Suprapubic skin (tissue), 4 donors: Measurements from ENCODE around the gene ENPP7.

Experiments
- CTCF ChIP-seq, 2 donors: fragments of 200-600 bp in 1 of 2; fragments of 450-650 bp in 1 of 2; sonication (generic) in 1 of 2; IDR thresholded peaks; one replicate each; pipeline ENCODE4 v1.5.1; 2016 to 2019; ENCODE audit warnings: antibody characterized with exemption in 2 of 2, mild to moderate bottlenecking in 1 of 2, moderate library complexity in 1 of 2
- POLR2A ChIP-seq, 2 donors: fragments of 450-650 bp; IDR thresholded peaks; one replicate each; pipeline ENCODE4 v1.6.1; 2017; ENCODE audit warnings: antibody characterized with exemption in 2 of 2, mild to moderate bottlenecking in 2 of 2, moderate library complexity in 2 of 2
- POLR2AphosphoS5 ChIP-seq, 3 donors: sonication (generic); formaldehyde crosslinking; IDR thresholded peaks; one replicate each; pipeline ENCODE4 v1.6.1; 2017; ENCODE audit warnings: antibody characterized with exemption in 3 of 3

- TF ChIP-seq CTCF (IDR thresholded peaks at IDR 0.05) = no peak
- no peak for TF ChIP-seq POLR2A (IDR thresholded peaks at IDR 0.05)
- TF ChIP-seq POLR2AphosphoS5 (IDR thresholded peaks at IDR 0.05) = no peak
Observed at GRCh38 chr17:79775632-79776031, 44.9 kb downstream of the ENPP7 start.
